HepG2 (cell line): ENCODE results near the gene BPI.

Source experiments
- TP53 ChIP-seq: sonication (generic); formaldehyde crosslinking; conservative IDR thresholded peaks from 2 replicates; pipeline ENCODE4 v1.4.0; 2020; ENCODE audit warnings: missing genetic modification reagents
- ZBTB33 ChIP-seq: sonication (generic); formaldehyde crosslinking; IDR thresholded peaks from 2 replicates; pipeline ENCODE4 v1.4.0; 2020; ENCODE audit warnings: missing genetic modification reagents

GRCh38 chr20:38346247-38346651, 42.3 kb downstream of the BPI start, which contains the start of gene LBP:
- no peak for TF ChIP-seq ZBTB33
- TF ChIP-seq TP53 (CRISPR knock-in tag), result no peak
